ENCODE results near the gene FBXW11.

GRCh38 chr5:171848911-171849520 lies 157.4 kb downstream of the FBXW11 start:
- TF ChIP-seq JUN (CRISPR knock-in tag; IDR thresholded peaks at IDR 0.05) (no peak), GABPB1 (CRISPR knock-in tag; IDR thresholded peaks at IDR 0.05) (no peak), MXD4 (CRISPR knock-in tag; IDR thresholded peaks at IDR 0.05; ENCODE audit: borderline replicate concordance) (no peak), CREB1 (CRISPR knock-in tag; IDR thresholded peaks at IDR 0.05) (no peak), FOXJ3 (CRISPR knock-in tag; IDR thresholded peaks at IDR 0.05; ENCODE audit: borderline replicate concordance) (no peak), TEAD4 (CRISPR knock-in tag; IDR thresholded peaks at IDR 0.05) (no peak), ZBTB21 (CRISPR knock-in tag; IDR thresholded peaks at IDR 0.05; ENCODE audit: borderline replicate concordance) (no peak), ZNF138 (CRISPR knock-in tag; conservative IDR thresholded peaks at IDR 0.05) (no peak), RELA (CRISPR knock-in tag; IDR thresholded peaks at IDR 0.05; ENCODE audit: borderline replicate concordance) (no peak), RORB (CRISPR knock-in tag; IDR thresholded peaks at IDR 0.05) (no peak), NFATC4 (CRISPR knock-in tag; IDR thresholded peaks at IDR 0.05) (no peak)
- TF ChIP-seq, protein P1, sequence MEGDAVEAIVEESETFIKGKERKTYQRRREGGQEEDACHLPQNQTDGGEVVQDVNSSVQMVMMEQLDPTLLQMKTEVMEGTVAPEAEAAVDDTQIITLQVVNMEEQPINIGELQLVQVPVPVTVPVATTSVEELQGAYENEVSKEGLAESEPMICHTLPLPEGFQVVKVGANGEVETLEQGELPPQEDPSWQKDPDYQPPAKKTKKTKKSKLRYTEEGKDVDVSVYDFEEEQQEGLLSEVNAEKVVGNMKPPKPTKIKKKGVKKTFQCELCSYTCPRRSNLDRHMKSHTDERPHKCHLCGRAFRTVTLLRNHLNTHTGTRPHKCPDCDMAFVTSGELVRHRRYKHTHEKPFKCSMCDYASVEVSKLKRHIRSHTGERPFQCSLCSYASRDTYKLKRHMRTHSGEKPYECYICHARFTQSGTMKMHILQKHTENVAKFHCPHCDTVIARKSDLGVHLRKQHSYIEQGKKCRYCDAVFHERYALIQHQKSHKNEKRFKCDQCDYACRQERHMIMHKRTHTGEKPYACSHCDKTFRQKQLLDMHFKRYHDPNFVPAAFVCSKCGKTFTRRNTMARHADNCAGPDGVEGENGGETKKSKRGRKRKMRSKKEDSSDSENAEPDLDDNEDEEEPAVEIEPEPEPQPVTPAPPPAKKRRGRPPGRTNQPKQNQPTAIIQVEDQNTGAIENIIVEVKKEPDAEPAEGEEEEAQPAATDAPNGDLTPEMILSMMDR (IDR thresholded peaks at IDR 0.05) = no peak
- TF ChIP-seq, protein P2, sequence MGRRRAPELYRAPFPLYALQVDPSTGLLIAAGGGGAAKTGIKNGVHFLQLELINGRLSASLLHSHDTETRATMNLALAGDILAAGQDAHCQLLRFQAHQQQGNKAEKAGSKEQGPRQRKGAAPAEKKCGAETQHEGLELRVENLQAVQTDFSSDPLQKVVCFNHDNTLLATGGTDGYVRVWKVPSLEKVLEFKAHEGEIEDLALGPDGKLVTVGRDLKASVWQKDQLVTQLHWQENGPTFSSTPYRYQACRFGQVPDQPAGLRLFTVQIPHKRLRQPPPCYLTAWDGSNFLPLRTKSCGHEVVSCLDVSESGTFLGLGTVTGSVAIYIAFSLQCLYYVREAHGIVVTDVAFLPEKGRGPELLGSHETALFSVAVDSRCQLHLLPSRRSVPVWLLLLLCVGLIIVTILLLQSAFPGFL (CRISPR knock-in tag; IDR thresholded peaks at IDR 0.05; ENCODE audit: borderline replicate concordance) = no peak
- TF ChIP-seq, protein P3, sequence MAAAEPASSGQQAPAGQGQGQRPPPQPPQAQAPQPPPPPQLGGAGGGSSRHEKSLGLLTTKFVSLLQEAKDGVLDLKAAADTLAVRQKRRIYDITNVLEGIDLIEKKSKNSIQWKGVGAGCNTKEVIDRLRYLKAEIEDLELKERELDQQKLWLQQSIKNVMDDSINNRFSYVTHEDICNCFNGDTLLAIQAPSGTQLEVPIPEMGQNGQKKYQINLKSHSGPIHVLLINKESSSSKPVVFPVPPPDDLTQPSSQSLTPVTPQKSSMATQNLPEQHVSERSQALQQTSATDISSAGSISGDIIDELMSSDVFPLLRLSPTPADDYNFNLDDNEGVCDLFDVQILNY (CRISPR knock-in tag; IDR thresholded peaks at IDR 0.05) = no peak
